ENCODE measurements around the gene CXCL17. TPM values are rescaled to one million over a fixed set of nuclear protein-coding genes. Genes with fewer than 3 reads are reported as not detected.
"Not testable (repeated sequence)": the region's sequence is repeated elsewhere in the genome, so short reads cannot be mapped to it uniquely, and the experiment has no call there.

The CXCL17 gene
- total RNA-seq, 1 experiment from 2014 or later, result 0.98 TPM

- Histone ChIP-seq H3K9me2 (replicated peaks; ENCODE audit: low read length) (no peaks in the 10 kb centered on the region), H4K20me1 (ENCODE audit: low read length) (no peaks in the 10 kb centered on the region), H2AFZ (ENCODE audit: low read length) (no peak overlapping the region), H3K4me3 (ENCODE audit: low read length) (no peak overlapping the region), H3K9ac (ENCODE audit: low read length) (peak overlapping the region; percentile 30; the same call in 1 of the 2 replicates), H3K36me3 (ENCODE audit: low read depth, low read length) (no peaks in the 10 kb centered on the region), H3K9me3 (ENCODE audit: low read length) (no peaks in the 10 kb centered on the region), H3K79me2 (ENCODE audit: low read length) (no peaks in the 10 kb centered on the region), H3F3A (ENCODE audit: low read length, unreplicated experiment) (no peaks in the 10 kb centered on the region), H3K27me3 (ENCODE audit: low read length) (no peaks in the 10 kb centered on the region), H3K4me2 (ENCODE audit: low read length) (peak overlapping the region; percentile 35; the same call in 1 of the 2 replicates), H3K27ac (ENCODE audit: low read length) (peak overlapping the region; percentile 75), H3K4me1 (ENCODE audit: insufficient read depth, low read length) (peaks cover 31% of the 10 kb centered on the region)
- peak; percentile 67 for ATAC-seq
- TF ChIP-seq EZH2phosphoT487 (IDR thresholded peaks at IDR 0.05; ENCODE audit: borderline replicate concordance, low read length), result no peak
- TF ChIP-seq CTCF (conservative IDR thresholded peaks at IDR 0.05; ENCODE audit: low read depth, low read length), result peak; percentile 80
- ChIA-PET POLR2A (ENCODE audit: unreplicated experiment) (no interaction called here), CTCF (interaction anchor here (1.0 to 1.5 kb wide), 2 partner anchors 10 to 12 kb away, joined by 4 to 6 read pairs; no protein-coding TSS in a partner anchor)
- DNase-seq, result peak; percentile 87
- intact Hi-C loops (cut with micrococcal nuclease), result loop anchor here (1.0 kb wide), 1 partner anchor 79 kb away; no protein-coding TSS in a partner anchor
- BruUV-seq (replicated peaks), result no TSS peak
Observed at GRCh38 chr19:42450314-42450934, 7.7 kb upstream of the CXCL17 start.

- CTCF ChIA-PET; POLR2A ChIA-PET (ENCODE audit: unreplicated experiment); H3K9ac ChIP-seq (ENCODE audit: low read length): not testable (repeated sequence)
Observed at GRCh38 chr19:42448306-42448705, 5.6 kb upstream of the CXCL17 start.

GRCh38 chr19:42445948-42446347, 3.2 kb upstream of the CXCL17 start:
- ATAC-seq (no peak), DNase-seq (no peak)
- intact Hi-C loops (cut with micrococcal nuclease), result no loop called here
- H3K4me1 ChIP-seq (ENCODE audit: insufficient read depth, low read length), result peaks cover 30% of the 10 kb centered on the region
- BruUV-seq (replicated peaks), result no TSS peak
- H3K4me3 ChIP-seq (ENCODE audit: low read length), result no peak overlapping the region
- H3K9ac ChIP-seq (ENCODE audit: low read length), result no peak overlapping the region
- no peak overlapping the region for H2AFZ ChIP-seq (ENCODE audit: low read length)
- CTCF ChIA-PET, result no interaction called here
- H3F3A ChIP-seq (ENCODE audit: low read length, unreplicated experiment), result no peaks in the 10 kb centered on the region
- no peak overlapping the region for H3K27ac ChIP-seq (ENCODE audit: low read length)
- no peaks in the 10 kb centered on the region for H3K27me3 ChIP-seq (ENCODE audit: low read length)
- no peaks in the 10 kb centered on the region for H3K36me3 ChIP-seq (ENCODE audit: low read depth, low read length)
- H4K20me1 ChIP-seq (ENCODE audit: low read length), result no peaks in the 10 kb centered on the region
- H3K4me2 ChIP-seq (ENCODE audit: low read length), result no peak overlapping the region
- H3K79me2 ChIP-seq (ENCODE audit: low read length), result no peaks in the 10 kb centered on the region
- no peaks in the 10 kb centered on the region for H3K9me3 ChIP-seq (ENCODE audit: low read length)
- no peak for TF ChIP-seq EZH2 (IDR thresholded peaks at IDR 0.05; ENCODE audit: low read length, unreplicated experiment)
- POLR2A ChIA-PET (ENCODE audit: unreplicated experiment), result no interaction called here
- H3K9me2 ChIP-seq (replicated peaks; ENCODE audit: low read length), result no peaks in the 10 kb centered on the region

More at GRCh38 chr19:42448306-42448705, 5.6 kb upstream of the CXCL17 start:
- ATAC-seq; BruUV-seq (replicated peaks); DNase-seq; H3F3A ChIP-seq (ENCODE audit: low read length, unreplicated experiment); H3K79me2 ChIP-seq (ENCODE audit: low read length); H3K27me3 ChIP-seq (ENCODE audit: low read length); H4K20me1 ChIP-seq (ENCODE audit: low read length); H3K4me3 ChIP-seq (ENCODE audit: low read length); H3K36me3 ChIP-seq (ENCODE audit: low read depth, low read length); intact Hi-C loops (cut with micrococcal nuclease); H3K9me2 ChIP-seq (replicated peaks; ENCODE audit: low read length); H3K9me3 ChIP-seq (ENCODE audit: low read length); H3K4me2 ChIP-seq (ENCODE audit: low read length); H2AFZ ChIP-seq (ENCODE audit: low read length); H3K27ac ChIP-seq (ENCODE audit: low read length): not testable (repeated sequence)
- H3K4me1 ChIP-seq (ENCODE audit: insufficient read depth, low read length), result peaks cover 23% of the 10 kb centered on the region
